Measurements from ENCODE around the gene LLPH.
"Not testable (repeated sequence)": the region's sequence is repeated elsewhere in the genome, so short reads cannot be mapped to it uniquely, and the experiment has no call there.

The LLPH gene

GRCh38 chr12:66130267-66131066 is at the start of gene LLPH:
Gene LLPH (minus strand): TSS chr12:66130750. CDS start chr12:66129106, 1,644 bp downstream.
- peak; percentile 82 for DNase-seq

GRCh38 chr12:66176105-66176900 is 45.8 kb upstream of the LLPH start:
- DNase-seq = no peak

GRCh38 chr12:66174391-66175325 is 44.1 kb upstream of the LLPH start:
- DNase-seq = not testable (repeated sequence)

- no peak for DNase-seq
Measured at GRCh38 chr12:66170606-66171005, 40.1 kb upstream of the LLPH start.

- peak; percentile 88 for DNase-seq
Measured at GRCh38 chr12:66169221-66170170, 38.9 kb upstream of the LLPH start, which contains the start of gene TMBIM4. Gene TMBIM4 (minus strand): TSS chr12:66169996. CDS start chr12:66169951, 45 bp downstream.

- no peak for DNase-seq
Measured at GRCh38 chr12:66168410-66168809, 37.9 kb upstream of the LLPH start.

GRCh38 chr12:66166561-66166960 is 36.0 kb upstream of the LLPH start:
- DNase-seq = no peak

- DNase-seq = no peak
Measured at GRCh38 chr12:66165141-66165540, 34.6 kb upstream of the LLPH start.

- no peak for DNase-seq
Measured at GRCh38 chr12:66164349-66164821, 33.8 kb upstream of the LLPH start.

- no peak for DNase-seq
Measured at GRCh38 chr12:66163289-66163688, 32.7 kb upstream of the LLPH start.

- DNase-seq = no peak
Measured at GRCh38 chr12:66162701-66163100, 32.2 kb upstream of the LLPH start.

GRCh38 chr12:66160704-66161103 is 30.2 kb upstream of the LLPH start:
- DNase-seq = no peak

GRCh38 chr12:66159123-66159522 is 28.6 kb upstream of the LLPH start:
- no peak for DNase-seq

- no peak for DNase-seq
Measured at GRCh38 chr12:66156654-66157053, 26.1 kb upstream of the LLPH start.

- DNase-seq = no peak
Measured at GRCh38 chr12:66154776-66155175, 24.2 kb upstream of the LLPH start.

- DNase-seq = no peak
Measured at GRCh38 chr12:66152732-66153131, 22.2 kb upstream of the LLPH start.

- DNase-seq = no peak
Measured at GRCh38 chr12:66149702-66150398, 19.3 kb upstream of the LLPH start.

GRCh38 chr12:66144791-66145754 is 14.5 kb upstream of the LLPH start:
- DNase-seq = no peak

GRCh38 chr12:66143868-66144267 is 13.3 kb upstream of the LLPH start:
- no peak for DNase-seq

- DNase-seq = no peak
Measured at GRCh38 chr12:66142826-66143225, 12.3 kb upstream of the LLPH start.

All from NK-92 treated with Interleukin-12 subunit alpha and Interleukin-12 subunit beta, amount 100 ng/mL, for 24 hours (cell line).